CD4-positive, alpha-beta T cell treated with Interleukin-10 for 1 hour (primary cell): ENCODE measurements around the gene GLRX2.

Experiments used
- DNase-seq: peaks from one replicate; pipeline ENCODE4 v3.0.0-alpha.2; 2020

GLRX2 gene

GRCh38 chr1:193111641-193112090, 6.5 kb upstream of the GLRX2 start:
- no peak for DNase-seq

- DNase-seq = no peak
Observed at GRCh38 chr1:193110864-193111263, 5.7 kb upstream of the GLRX2 start.

GRCh38 chr1:193110246-193110645, 5.0 kb upstream of the GLRX2 start:
- DNase-seq = no peak

GRCh38 chr1:193109619-193110018, 4.4 kb upstream of the GLRX2 start:
- no peak for DNase-seq

GRCh38 chr1:193108471-193108870, 3.3 kb upstream of the GLRX2 start:
- no peak for DNase-seq

- no peak for DNase-seq
Observed at GRCh38 chr1:193105821-193106177, 585 bp upstream of the GLRX2 start.

- DNase-seq = no peak
Observed at GRCh38 chr1:193104502-193104906, 710 bp downstream of the GLRX2 start.

- no peak for DNase-seq
Observed at GRCh38 chr1:193103759-193104501, 1.3 kb downstream of the GLRX2 start.

GRCh38 chr1:193102662-193103061, 2.6 kb downstream of the GLRX2 start:
- no peak for DNase-seq

- no peak for DNase-seq
Observed at GRCh38 chr1:193094112-193094511, 11.1 kb downstream of the GLRX2 start.

- no peak for DNase-seq
Observed at GRCh38 chr1:193090865-193091264, 14.3 kb downstream of the GLRX2 start.

- DNase-seq = no peak
Observed at GRCh38 chr1:193087893-193088292, 17.3 kb downstream of the GLRX2 start.

- no peak for DNase-seq
Observed at GRCh38 chr1:193086342-193086741, 18.9 kb downstream of the GLRX2 start.

GRCh38 chr1:193085263-193085662, 20.0 kb downstream of the GLRX2 start:
- DNase-seq = no peak

GRCh38 chr1:193083365-193084088, 21.7 kb downstream of the GLRX2 start:
- no peak for DNase-seq

- no peak for DNase-seq
Observed at GRCh38 chr1:193079187-193079586, 26.0 kb downstream of the GLRX2 start.

- DNase-seq = no peak
Observed at GRCh38 chr1:193077991-193078390, 27.2 kb downstream of the GLRX2 start.

- peak; percentile 15 for DNase-seq
Observed at GRCh38 chr1:193070942-193071341, 34.3 kb downstream of the GLRX2 start.

- DNase-seq = no peak
Observed at GRCh38 chr1:193070386-193070753, 34.8 kb downstream of the GLRX2 start.

GRCh38 chr1:193069748-193070385, 35.3 kb downstream of the GLRX2 start:
- no peak for DNase-seq

GRCh38 chr1:193068013-193068412, 37.2 kb downstream of the GLRX2 start:
- no peak for DNase-seq

GRCh38 chr1:193066606-193067005, 38.6 kb downstream of the GLRX2 start:
- DNase-seq = no peak

GRCh38 chr1:193065954-193066353, 39.3 kb downstream of the GLRX2 start:
- no peak for DNase-seq
